GM12891 (cell line): ENCODE measurements around the gene CACNA1A.

Experiments
- POLR2A ChIP-seq: IDR thresholded peaks from 2 replicates; pipeline ENCODE4 v1.6.1; 2011; ENCODE audit warnings: low read depth, low read length, control low read depth
- POLR2AphosphoS5 ChIP-seq: IDR thresholded peaks from 2 replicates; pipeline ENCODE4 v1.6.1; 2011; ENCODE audit warnings: low read depth, low read length, control low read depth
- SPI1 ChIP-seq: IDR thresholded peaks from 2 replicates; pipeline ENCODE4 v1.6.1; 2011; ENCODE audit warnings: low read depth, low read length, control low read depth
- TAF1 ChIP-seq: IDR thresholded peaks from 2 replicates; pipeline ENCODE4 v1.6.1; 2011; ENCODE audit warnings: low read depth, low read length, control low read depth

- TF ChIP-seq TAF1, result no peak
- no peak for TF ChIP-seq POLR2A
- TF ChIP-seq SPI1, result no peak
- no peak for TF ChIP-seq POLR2AphosphoS5
These were observed 224.6 kb downstream of the CACNA1A start for GRCh38 chr19:13281567-13282291.
